Measurements from ENCODE around the gene PHF21B.

The PHF21B gene

GRCh38 chr22:44834065-44834464 is 175.7 kb downstream of the PHF21B start:
- no peak for TF ChIP-seq CTCF (IDR thresholded peaks at IDR 0.05; ENCODE audit: extremely low read depth, missing control alignments)
- DNase-seq (ENCODE audit: low spot score): no peak

- TF ChIP-seq CTCF (IDR thresholded peaks at IDR 0.05; ENCODE audit: extremely low read depth, missing control alignments): no peak
- no peak for DNase-seq (ENCODE audit: low spot score)
Measured at GRCh38 chr22:44831885-44832284, 177.9 kb downstream of the PHF21B start.

All from GM20000 (cell line).